Smooth muscle cell (in vitro differentiated cells): Measurements from ENCODE around the gene DUSP10. TPM values are rescaled to one million over a fixed set of nuclear protein-coding genes. Genes with fewer than 3 reads are reported as not detected.
A peak's percentile ranks its signal among the peaks of the same experiment; 100 is the strongest.

ENCODE experiments used
- DNase-seq: peaks from one replicate; lab custom pipeline; 2025; ENCODE audit not compliant: unreplicated experiment; lab: John Stamatoyannopoulos, UW
- H2AFZ ChIP-seq: fragments of 200-600 bp; sonication (generic); 2 replicates; pipeline ENCODE4 v1.6.0; 2016; ENCODE audit warnings: antibody characterized with exemption, low read depth, mild to moderate bottlenecking
- H3F3A ChIP-seq: fragments of 200-600 bp; sonication (generic); 2 replicates; pipeline ENCODE4 v1.6.0; 2017; ENCODE audit warnings: antibody characterized with exemption, low read depth
- H3K27ac ChIP-seq: fragments of 200-600 bp; sonication (generic); 2 replicates; pipeline ENCODE4 v1.5.1; 2016; ENCODE audit warnings: low read depth, mild to moderate bottlenecking
- H3K27me3 ChIP-seq: fragments of 200-600 bp; sonication (generic); 2 replicates; pipeline ENCODE4 v1.6.1; 2016; ENCODE audit warnings: low read depth, mild to moderate bottlenecking
- H3K36me3 ChIP-seq: fragments of 200-600 bp; sonication (generic); 2 replicates; pipeline ENCODE4 v1.5.1; 2016; ENCODE audit warnings: low read depth
- H3K4me1 ChIP-seq: fragments of 200-600 bp; sonication (generic); 2 replicates; pipeline ENCODE4 v1.5.1; 2016; ENCODE audit warnings: low read depth
- H3K4me2 ChIP-seq: fragments of 200-600 bp; sonication (generic); 2 replicates; pipeline ENCODE4 v1.6.0; 2016; ENCODE audit warnings: mild to moderate bottlenecking
- H3K4me3 ChIP-seq: fragments of 200-600 bp; sonication (generic); 2 replicates; pipeline ENCODE4 v1.5.1; 2016; ENCODE audit warnings: mild to moderate bottlenecking
- H3K79me2 ChIP-seq: fragments of 200-600 bp; sonication (generic); 2 replicates; pipeline ENCODE4 v1.6.0; 2016; ENCODE audit warnings: low read depth, mild to moderate bottlenecking
- H3K9ac ChIP-seq: fragments of 200-600 bp; sonication (generic); 2 replicates; pipeline ENCODE4 v1.6.0; 2016; ENCODE audit warnings: low read depth
- H3K9me3 ChIP-seq: fragments of 200-600 bp; sonication (generic); replicated peaks from 2 replicates; pipeline ENCODE4 v1.5.1; 2016; ENCODE audit warnings: low read depth
- H4K20me1 ChIP-seq: fragments of 200-600 bp; sonication (generic); 2 replicates; pipeline ENCODE4 v1.6.0; 2016; ENCODE audit warnings: low read depth
- WGBS: methylation state at CpG from one replicate; pipeline ENCODE4 v1.1.7; 2016; ENCODE audit warnings: low lambda C conversion rate; 5-methylcytosine and 5-hydroxymethylcytosine counted together
- polyA plus RNA-seq: library from polyadenylated mRNA; unstranded; fragments of >200 nt; fragmentation: Nextera tagmentation; extraction: Ambion mirVana; gene quantifications from 2 replicates; pipeline ENCODE4 v1.2.1, GENCODE V29; 2016
- total RNA-seq: library from RNA; depleted of rRNA; stranded (reverse); fragments of >200 nt; gene quantifications from 2 replicates; pipeline ENCODE4 v1.2.3, GENCODE V29; 2014
- TF ChIP-seq, protein P1 (sequence below): fragments of 200-600 bp; sonication (generic); IDR thresholded peaks from 2 replicates; pipeline ENCODE4 v1.5.1; 2017; ENCODE audit warnings: borderline replicate concordance, mild to moderate bottlenecking, antibody characterized with exemption; ENCODE audit not compliant: insufficient read depth, poor library complexity, severe bottlenecking

The DUSP10 gene
- total RNA-seq = 78.2 and 104 TPM in 2 replicates
- 49.7 and 56.8 TPM in 2 replicates for polyA plus RNA-seq

- TF ChIP-seq, protein P1, sequence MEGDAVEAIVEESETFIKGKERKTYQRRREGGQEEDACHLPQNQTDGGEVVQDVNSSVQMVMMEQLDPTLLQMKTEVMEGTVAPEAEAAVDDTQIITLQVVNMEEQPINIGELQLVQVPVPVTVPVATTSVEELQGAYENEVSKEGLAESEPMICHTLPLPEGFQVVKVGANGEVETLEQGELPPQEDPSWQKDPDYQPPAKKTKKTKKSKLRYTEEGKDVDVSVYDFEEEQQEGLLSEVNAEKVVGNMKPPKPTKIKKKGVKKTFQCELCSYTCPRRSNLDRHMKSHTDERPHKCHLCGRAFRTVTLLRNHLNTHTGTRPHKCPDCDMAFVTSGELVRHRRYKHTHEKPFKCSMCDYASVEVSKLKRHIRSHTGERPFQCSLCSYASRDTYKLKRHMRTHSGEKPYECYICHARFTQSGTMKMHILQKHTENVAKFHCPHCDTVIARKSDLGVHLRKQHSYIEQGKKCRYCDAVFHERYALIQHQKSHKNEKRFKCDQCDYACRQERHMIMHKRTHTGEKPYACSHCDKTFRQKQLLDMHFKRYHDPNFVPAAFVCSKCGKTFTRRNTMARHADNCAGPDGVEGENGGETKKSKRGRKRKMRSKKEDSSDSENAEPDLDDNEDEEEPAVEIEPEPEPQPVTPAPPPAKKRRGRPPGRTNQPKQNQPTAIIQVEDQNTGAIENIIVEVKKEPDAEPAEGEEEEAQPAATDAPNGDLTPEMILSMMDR = no peak
- peaks cover 14% of the 10 kb centered on the region for H3K4me1 ChIP-seq
- peak within 1 kb of the TSS; percentile 99 for H3K27ac ChIP-seq
- under 1% methylated on average over 44 of the region's 44 CpGs for WGBS
- no peaks in the 10 kb centered on the region for H3F3A ChIP-seq
- H3K9me3 ChIP-seq = no peaks in the 10 kb centered on the region
- H4K20me1 ChIP-seq = peaks cover 48% of the 10 kb centered on the region
- peaks cover 7% of the 10 kb centered on the region for H3K36me3 ChIP-seq
- DNase-seq = peak; percentile 87
- H3K9ac ChIP-seq = peak within 1 kb of the TSS; percentile 97
- H3K79me2 ChIP-seq = peaks cover 48% of the 10 kb centered on the region
- peak within 1 kb of the TSS; percentile 90 for H3K4me3 ChIP-seq
- H3K4me2 ChIP-seq = peak within 1 kb of the TSS; percentile 95
- peak within 1 kb of the TSS; percentile 82 for H2AFZ ChIP-seq
- no peaks in the 10 kb centered on the region for H3K27me3 ChIP-seq
These were observed at the start of gene DUSP10 for GRCh38 chr1:221741703-221742554. DUSP10 (minus strand) TSS chr1:221742089; CDS start chr1:221739744, 2,345 bp downstream.

DNA sequence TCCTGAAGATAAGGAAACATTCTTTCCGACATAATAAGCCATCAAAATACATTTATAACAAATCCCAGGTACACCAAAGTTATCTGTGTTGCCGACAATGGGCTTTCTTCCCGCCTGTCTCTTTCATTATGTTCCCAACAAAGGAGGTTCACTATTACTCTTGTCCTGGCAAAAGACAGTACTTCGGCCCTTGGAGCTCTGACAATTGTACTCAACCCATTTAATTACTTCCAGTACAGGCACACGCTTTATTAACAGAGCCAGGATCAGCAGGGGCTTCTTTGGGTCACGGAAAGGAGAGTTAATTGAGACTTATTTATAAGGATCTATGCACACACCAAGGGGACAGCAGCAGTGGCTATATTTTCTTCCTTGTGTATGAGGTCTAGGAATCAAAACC lies 46.6 kb upstream of the DUSP10 start:
- H3F3A ChIP-seq = no peaks in the 10 kb centered on the region
- no peaks in the 10 kb centered on the region for H3K36me3 ChIP-seq
- no peak for DNase-seq
- H3K4me1 ChIP-seq = peaks cover 3% of the 10 kb centered on the region
- no peaks in the 10 kb centered on the region for H3K79me2 ChIP-seq
- no peaks in the 10 kb centered on the region for H3K9me3 ChIP-seq
- TF ChIP-seq, protein P1 = no peak
- H2AFZ ChIP-seq = no peak overlapping the region
- 91% methylated on average over 6 of the region's 6 CpGs for WGBS
- H3K27ac ChIP-seq = no peak overlapping the region
- H3K4me3 ChIP-seq = no peak overlapping the region
- no peak overlapping the region for H3K9ac ChIP-seq
- no peaks in the 10 kb centered on the region for H4K20me1 ChIP-seq
- no peaks in the 10 kb centered on the region for H3K27me3 ChIP-seq
- H3K4me2 ChIP-seq = no peak overlapping the region

GRCh38 chr1:221786647-221787046 lies 44.8 kb upstream of the DUSP10 start:
- H3K79me2 ChIP-seq = no peaks in the 10 kb centered on the region
- H3K36me3 ChIP-seq = no peaks in the 10 kb centered on the region
- TF ChIP-seq, protein P1 = no peak
- H3K4me3 ChIP-seq = no peak overlapping the region
- no peak overlapping the region for H3K9ac ChIP-seq
- no peak for DNase-seq
- no peak overlapping the region for H3K4me2 ChIP-seq
- H3K27me3 ChIP-seq = no peaks in the 10 kb centered on the region
- WGBS = 91% methylated on average over 5 of the region's 5 CpGs
- H3K27ac ChIP-seq = no peak overlapping the region
- peaks cover 11% of the 10 kb centered on the region for H3K4me1 ChIP-seq
- H2AFZ ChIP-seq = no peak overlapping the region
- H4K20me1 ChIP-seq = no peaks in the 10 kb centered on the region
- no peaks in the 10 kb centered on the region for H3F3A ChIP-seq
- no peaks in the 10 kb centered on the region for H3K9me3 ChIP-seq

- TF ChIP-seq, protein P1 = no peak
- no peak for DNase-seq
- Histone ChIP-seq H3K4me3 (no peak overlapping the region), H2AFZ (no peak overlapping the region), H3K36me3 (no peaks in the 10 kb centered on the region), H4K20me1 (no peaks in the 10 kb centered on the region), H3K79me2 (no peaks in the 10 kb centered on the region), H3K9me3 (no peaks in the 10 kb centered on the region), H3F3A (no peaks in the 10 kb centered on the region), H3K4me1 (peaks cover 11% of the 10 kb centered on the region), H3K4me2 (no peak overlapping the region), H3K27me3 (no peaks in the 10 kb centered on the region), H3K9ac (no peak overlapping the region), H3K27ac (no peak overlapping the region)
- WGBS = 89% methylated on average over 4 of the region's 4 CpGs
These were observed 42.0 kb upstream of the DUSP10 start for GRCh38 chr1:221783936-221784335.
